TTC549 (cell line): Measurements from ENCODE around the gene FBXO21.
"Not testable (repeated sequence)": the region's sequence is repeated elsewhere in the genome, so short reads cannot be mapped to it uniquely, and the experiment has no call there.

Source experiments
- FAIRE-seq: peaks from 2 replicates; lab custom pipeline; 2012; peaks lifted over from hg19 to GRCh38; lab: Jason Lieb, UNC

The FBXO21 gene

DNA sequence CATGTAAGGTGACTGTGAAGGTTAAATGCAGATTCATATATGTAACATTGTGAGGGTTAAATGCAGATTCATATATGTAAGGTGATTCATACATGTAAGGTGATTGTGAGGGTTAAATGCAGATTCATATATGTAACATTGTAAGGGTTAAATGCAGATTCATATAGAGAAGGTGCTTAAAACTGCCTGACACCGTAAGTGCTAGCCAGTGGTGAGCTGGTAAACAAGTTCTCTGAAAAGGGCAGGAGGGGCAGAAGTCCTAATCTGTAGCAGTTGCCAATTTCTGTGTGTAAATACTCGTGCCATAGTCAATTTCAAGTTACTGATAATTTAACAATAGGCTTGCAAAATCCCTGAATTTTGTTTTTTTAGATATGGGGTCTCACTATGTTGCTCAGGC is 86.3 kb downstream of the FBXO21 start:
- not testable (repeated sequence) for FAIRE-seq

DNA sequence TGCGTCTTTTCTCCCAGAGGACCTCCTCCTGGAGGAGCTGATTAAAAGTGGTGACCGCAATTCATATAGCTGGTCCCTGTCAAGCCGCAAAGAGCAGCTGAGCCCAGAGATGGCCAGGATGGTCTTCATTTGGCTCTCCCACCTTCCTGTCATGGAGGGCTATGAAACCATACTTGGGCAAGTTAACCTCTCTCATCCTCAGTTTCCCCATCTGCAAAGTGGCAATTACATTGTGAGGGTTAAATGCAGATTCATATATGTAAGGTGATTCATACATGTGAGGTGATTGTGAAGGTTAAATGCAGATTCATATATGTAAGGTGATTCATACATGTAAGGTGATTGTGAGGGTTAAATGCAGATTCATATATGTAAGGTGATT is 87.5 kb downstream of the FBXO21 start:
- no peak for FAIRE-seq

DNA sequence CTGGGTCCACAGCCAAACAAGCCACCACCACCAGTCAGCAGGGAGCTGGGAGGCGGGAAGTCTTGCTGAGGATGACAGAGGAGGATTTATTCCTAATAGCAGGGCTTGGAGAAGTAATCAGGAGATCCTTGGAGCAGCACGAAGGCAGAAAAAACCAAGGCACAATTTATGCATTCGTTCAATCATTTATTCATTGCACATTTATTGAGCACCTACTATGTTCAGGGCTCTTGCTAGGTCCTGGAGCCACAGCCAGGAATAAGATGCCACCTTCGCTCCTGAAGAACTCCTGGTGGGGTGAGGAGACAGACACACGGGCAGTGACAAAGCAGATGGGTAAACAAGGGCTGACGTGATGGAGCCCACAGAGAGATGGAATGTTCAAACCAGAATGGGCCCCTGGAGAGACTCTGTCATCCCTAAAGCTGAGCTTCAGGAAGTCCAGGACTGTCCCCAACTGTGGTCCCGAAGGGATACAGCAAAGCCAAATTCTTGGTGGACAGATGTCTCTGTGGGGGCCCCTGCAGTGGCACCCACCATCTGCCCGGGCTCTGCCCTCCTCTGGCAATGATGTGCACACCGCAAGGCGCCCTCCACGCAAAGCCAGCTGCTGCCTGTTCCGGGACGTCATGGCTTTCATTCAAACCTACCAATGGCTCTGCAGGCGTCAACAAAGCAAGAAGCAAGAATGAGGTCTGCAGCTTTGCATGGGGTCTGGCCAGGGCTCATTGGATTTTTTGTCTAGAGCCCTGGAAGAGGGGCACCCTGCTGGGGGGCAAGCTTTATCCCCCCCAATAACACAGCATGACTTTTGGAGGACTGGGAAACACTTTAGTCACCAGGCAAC is 88.1 kb downstream of the FBXO21 start:
- no peak for FAIRE-seq

DNA sequence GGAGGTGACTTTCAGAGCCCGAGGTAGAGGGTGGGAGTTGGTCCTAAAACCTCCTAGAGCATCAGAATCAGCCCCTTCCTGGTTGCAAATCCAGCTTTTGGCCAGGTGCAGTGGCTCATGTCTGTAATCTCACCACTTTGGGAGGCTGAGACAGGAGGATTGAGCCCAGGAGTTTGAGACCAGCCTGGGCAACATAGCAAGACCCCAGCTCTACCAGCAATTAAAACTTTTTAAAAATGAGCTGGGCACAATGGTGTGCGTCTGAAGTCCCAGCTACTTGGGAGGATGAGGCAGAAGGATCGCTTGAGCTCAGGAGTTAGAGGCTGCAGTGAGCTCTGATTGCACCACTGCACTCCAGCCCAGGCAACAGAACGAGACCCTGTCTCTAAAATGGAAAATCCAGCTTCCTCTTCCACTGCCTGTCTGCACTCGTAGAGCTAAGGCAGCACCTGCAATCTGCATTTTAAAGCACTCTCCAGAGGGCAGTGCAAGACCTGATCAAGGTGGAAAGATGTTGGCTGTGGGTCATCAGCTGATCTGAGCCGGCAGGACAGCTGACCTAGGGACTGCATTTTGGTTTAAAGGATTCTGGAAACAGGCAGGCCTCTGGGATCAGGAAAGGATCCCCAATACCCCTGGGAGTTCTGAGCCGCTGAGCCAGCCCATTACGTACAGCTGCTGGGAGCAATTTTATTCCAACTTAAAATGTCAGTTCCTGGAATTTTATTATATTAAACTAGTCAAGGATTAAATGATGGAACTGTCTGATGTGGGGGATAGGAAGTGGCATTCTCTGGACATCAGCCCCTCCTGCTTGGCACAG is 89.2 kb downstream of the FBXO21 start:
- no peak for FAIRE-seq

DNA sequence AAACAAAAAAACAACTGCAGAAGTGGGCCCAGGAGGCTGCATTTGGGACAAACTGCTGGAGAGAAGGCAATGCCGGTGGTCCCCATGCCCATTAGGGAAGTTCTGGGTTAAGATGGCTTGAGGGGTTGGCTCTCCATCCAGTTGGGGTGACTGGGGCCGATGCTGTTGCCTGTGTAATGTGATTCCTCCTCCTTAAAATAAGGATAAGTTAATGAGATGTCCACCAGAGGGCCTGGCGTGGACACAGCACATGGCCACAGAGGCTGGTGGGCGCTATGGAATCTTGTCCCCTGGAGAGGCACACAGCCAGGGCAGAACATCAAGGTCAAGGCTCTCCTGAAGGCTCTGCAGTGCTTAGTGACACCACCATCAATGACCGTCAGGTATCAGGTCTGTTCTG is 90.0 kb downstream of the FBXO21 start:
- no peak for FAIRE-seq

DNA sequence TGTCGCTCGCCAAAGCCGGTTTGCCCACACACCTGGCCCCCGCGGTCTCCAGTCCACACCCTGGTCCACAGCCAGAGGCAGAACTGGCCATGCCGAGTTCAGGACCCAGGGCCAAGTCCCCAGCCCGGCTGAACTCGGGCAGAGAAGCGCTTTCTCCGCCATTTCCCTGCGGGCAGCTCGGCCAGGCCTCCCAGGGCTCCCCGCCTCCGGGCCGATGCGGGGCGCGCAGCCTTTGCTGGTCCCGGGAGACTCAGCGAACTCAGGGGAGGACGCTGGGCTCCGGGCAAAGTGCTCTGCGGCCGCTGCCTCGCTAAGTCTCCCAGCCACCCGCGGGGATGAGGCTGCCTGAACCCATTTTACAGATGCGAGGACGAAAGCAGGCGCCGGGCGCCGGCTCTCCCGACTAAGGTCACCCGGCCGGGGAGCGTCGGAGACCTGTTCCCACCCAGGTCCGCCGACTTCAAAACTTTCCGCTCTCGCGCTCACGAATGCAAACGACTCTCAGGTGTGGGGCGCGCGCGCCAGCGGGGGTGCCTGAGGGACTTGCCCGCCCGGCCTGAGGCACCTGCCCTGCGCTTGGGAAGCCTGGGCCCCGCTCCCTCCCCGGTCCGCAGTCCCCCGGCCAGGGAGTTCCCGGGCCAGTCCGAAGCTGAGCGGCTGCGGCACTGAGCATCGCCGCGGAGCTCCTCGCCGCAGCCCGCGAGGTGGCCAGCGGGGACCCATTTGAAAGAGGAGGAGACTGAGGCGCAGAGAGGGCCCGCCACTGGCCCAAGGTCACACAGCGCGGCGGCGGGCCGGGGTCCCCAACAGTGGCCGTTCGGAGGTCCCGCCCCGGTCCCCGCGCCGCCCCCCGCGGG is 91.7 kb downstream of the FBXO21 start:
- FAIRE-seq = no peak

DNA sequence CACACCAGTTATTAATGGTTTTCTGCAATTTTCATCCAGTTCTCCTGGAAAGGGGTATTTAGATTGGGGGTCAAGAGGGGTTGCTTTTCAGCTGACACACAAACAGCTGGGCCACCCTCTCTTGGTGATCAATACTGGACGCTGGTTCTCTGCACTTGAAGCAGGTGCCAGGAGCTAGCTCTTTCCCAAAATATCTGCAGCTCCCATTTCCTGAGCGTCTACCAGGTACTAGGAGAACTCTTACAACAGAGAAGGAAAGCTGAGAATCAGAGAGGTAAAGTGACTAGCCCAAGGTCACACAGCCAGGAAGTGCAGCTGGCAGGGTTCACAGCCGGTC is 92.3 kb downstream of the FBXO21 start:
- no peak for FAIRE-seq

DNA sequence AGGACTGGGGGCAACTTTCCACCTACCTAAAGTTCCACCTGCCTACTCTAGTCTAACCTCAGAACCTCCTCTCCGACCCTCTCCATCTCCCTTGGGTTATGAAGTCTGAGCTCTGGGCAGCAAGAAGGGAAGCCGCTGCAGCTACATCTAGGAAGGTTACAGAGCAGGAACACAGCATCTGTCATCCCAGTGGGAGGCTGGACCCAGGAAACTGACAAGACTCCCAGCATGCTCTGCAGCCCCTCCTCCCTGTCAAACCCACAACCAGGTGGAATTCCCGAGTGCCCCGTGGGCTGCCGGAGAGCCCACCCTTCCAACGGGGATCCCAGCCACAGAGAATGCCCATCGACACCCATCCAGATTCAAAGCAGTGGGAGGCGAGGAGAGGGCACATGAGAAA is 93.1 kb downstream of the FBXO21 start:
- no peak for FAIRE-seq

DNA sequence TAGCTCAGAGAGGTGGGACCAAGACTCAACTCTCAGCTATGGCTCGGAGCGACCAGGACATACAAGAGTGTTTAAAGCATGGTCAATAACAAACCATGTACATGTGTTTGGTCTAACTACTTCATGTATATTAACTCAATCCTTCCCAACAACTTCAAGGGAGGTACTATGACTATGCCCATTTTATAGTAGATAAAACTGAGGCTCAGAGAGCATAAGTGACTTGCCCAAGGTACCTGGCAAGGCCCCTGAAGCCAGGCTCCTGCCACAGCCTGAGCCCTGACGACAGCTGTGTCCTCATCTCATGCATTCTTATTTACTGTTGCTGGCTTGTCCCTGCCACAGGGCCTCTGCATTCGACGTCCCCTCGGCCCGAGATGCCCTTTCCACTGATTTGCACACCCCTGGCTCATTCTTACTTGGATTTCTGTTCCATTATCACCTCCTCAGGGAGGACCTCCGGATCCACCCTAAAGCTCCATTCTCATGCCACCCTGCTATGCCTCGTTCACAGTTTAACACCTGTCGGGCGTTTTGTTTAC is 93.7 kb downstream of the FBXO21 start:
- FAIRE-seq = no peak

DNA sequence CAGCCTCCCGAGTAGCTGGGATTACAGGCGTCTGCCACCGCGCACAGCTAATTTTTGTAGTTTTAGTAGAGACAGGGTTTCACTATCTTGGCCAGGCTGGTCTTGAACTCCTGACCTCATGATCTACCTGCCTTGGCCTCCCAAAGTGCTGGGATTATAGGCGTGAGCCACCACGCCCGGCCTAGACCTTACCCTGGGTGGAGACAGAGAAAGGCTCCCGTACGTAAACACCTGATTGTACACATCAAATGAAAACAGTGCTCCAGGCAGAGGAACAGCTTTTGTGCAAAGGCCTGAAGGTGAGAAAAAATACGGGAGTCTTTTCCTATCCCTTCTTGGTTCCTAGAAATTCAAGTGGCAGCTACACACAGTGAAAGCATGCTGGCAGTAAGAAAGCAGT is 95.1 kb downstream of the FBXO21 start:
- not testable (repeated sequence) for FAIRE-seq

DNA sequence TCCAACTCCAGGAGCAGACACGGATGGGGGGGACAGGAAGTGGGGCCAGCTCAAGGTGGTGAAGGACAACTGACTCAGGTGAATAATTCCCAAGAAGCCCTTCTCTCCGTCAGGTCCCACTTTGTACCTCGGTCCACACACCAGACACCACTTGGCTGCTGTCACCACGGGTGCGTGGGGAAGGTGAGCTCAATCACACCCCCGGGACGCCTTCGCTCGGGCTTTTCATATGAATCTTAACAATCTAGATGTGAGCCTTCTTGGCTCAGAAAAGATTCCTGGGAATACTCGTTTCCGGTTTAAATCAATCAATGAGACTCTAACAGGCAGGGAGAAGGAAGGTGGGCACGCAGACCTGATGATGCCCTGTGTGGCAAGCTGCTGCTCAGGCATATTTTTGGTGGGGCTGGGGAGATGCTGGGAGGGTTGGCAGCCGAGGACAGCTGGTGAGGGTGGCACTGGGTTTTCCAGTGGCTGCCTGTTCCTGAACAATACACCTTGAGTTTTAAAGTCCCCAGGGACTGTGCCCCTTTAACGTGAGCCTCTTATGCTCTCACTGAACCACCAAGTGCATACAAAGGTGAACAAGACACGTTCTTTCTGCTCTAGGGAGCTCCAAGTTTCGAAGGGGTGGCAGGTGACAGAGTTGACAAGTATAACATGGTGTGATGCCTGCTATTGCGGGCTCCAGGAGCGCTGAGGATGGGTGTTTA is 96.2 kb downstream of the FBXO21 start:
- no peak for FAIRE-seq

DNA sequence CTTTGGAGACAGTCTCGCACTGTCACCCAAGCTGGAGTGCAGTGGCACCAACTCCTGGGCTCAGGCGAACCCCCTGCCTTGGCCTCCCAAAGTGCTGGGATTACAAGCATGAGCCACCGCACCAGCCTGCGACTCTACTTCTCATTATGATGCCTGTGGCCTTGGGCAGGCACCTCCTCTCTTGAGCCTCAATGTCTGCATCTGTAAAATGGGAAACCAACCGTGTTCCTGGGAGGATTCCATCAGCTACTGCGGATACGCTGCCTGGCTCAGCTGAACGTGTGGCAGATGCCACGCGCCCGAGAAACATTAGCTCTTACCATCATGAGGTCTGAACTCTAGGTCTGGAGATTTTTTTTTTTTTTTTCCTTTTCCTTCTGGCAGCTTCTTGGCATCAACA is 96.8 kb downstream of the FBXO21 start:
- no peak for FAIRE-seq

DNA sequence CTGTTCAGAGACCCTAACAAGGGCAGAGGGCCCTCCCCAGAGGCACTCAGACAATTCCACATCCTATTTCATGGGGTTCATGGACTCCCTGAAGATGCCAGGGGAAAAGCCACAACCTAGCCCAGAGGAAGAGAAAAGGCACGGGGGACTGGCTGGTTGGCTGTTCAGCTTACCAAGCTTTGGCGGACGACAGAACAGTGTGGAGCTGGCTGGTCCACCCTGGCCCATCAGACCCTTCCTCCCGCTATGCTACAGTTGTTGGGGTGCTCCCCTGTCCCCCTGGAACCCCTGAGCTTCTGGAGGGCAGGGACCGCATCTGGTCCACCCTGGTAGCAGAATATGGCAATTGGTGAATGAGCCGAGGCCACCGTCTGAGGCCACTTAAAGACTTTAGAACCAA is 97.4 kb downstream of the FBXO21 start:
- no peak for FAIRE-seq

DNA sequence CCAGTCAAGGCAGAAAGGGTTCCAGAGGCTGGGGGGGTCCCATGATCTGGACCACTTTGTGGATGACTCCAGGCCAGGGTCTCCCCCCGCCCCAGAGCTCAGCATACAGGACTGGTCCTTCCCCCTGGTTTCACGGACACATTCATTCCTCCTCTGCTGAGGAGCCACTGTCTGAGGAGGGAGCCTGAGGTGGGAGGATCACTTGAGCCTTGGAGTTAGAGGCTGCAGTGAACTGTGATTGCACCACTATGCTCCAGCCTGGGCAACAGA is 97.8 kb downstream of the FBXO21 start:
- FAIRE-seq = no peak
